SK-N-SH (cell line): Measurements from ENCODE around the gene SMIM20.

ENCODE experiments used
- SMC3 ChIP-seq: IDR thresholded peaks from 2 replicates; pipeline ENCODE4 v1.6.1; 2012; ENCODE audit warnings: low read depth, low read length, improper control_type of control experiment
- TF ChIP-seq, protein P1 (sequence below): fragments of 200-600 bp; sonication (generic); IDR thresholded peaks from 2 replicates; pipeline ENCODE4 v1.6.1; 2017; ENCODE audit warnings: antibody characterized with exemption, mild to moderate bottlenecking, moderate library complexity

- TF ChIP-seq, protein P1, sequence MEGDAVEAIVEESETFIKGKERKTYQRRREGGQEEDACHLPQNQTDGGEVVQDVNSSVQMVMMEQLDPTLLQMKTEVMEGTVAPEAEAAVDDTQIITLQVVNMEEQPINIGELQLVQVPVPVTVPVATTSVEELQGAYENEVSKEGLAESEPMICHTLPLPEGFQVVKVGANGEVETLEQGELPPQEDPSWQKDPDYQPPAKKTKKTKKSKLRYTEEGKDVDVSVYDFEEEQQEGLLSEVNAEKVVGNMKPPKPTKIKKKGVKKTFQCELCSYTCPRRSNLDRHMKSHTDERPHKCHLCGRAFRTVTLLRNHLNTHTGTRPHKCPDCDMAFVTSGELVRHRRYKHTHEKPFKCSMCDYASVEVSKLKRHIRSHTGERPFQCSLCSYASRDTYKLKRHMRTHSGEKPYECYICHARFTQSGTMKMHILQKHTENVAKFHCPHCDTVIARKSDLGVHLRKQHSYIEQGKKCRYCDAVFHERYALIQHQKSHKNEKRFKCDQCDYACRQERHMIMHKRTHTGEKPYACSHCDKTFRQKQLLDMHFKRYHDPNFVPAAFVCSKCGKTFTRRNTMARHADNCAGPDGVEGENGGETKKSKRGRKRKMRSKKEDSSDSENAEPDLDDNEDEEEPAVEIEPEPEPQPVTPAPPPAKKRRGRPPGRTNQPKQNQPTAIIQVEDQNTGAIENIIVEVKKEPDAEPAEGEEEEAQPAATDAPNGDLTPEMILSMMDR: no peak
- TF ChIP-seq SMC3: no peak
Measured at GRCh38 chr4:25905371-25905770, 8.6 kb upstream of the SMIM20 start.
